H9 (cell line): ENCODE data around the gene TRIP11. TPM values are rescaled to one million over a fixed set of nuclear protein-coding genes. Genes with fewer than 3 reads are reported as not detected.

Experiments
- DNase-seq: peaks from one replicate; pipeline ENCODE4 v3.0.0-alpha.2; 2017
- H2AFZ ChIP-seq: one replicate; pipeline ENCODE4 v1.6.1; 2013; ENCODE audit warnings: mild to moderate bottlenecking, low read length, control low read depth, moderate library complexity
- H2AK5ac ChIP-seq: 2 replicates; pipeline ENCODE4 v1.6.1; 2013; ENCODE audit warnings: low read length, control low read depth, mixed read lengths; ENCODE audit not compliant: insufficient read length
- H2BK120ac ChIP-seq: one replicate; pipeline ENCODE4 v1.6.1; 2013; ENCODE audit warnings: low read depth, mild to moderate bottlenecking, low read length, control low read depth, inconsistent platforms; ENCODE audit not compliant: poor library complexity, severe bottlenecking
- H2BK12ac ChIP-seq: 2 replicates; pipeline ENCODE4 v1.6.1; 2013; ENCODE audit warnings: low read length, control low read depth, mixed read lengths, low read depth; ENCODE audit not compliant: insufficient read length
- H2BK15ac ChIP-seq: 2 replicates; pipeline ENCODE4 v1.6.1; 2013; ENCODE audit warnings: low read depth, low read length, control low read depth
- H2BK20ac ChIP-seq: one replicate; pipeline ENCODE4 v1.6.1; 2013; ENCODE audit warnings: low read depth, mild to moderate bottlenecking, low read length, control low read depth, inconsistent platforms; ENCODE audit not compliant: poor library complexity, severe bottlenecking
- H2BK5ac ChIP-seq: 2 replicates; pipeline ENCODE4 v1.6.1; 2013; ENCODE audit warnings: low read length, control low read depth, mixed read lengths; ENCODE audit not compliant: insufficient read length
- H3K14ac ChIP-seq: 2 replicates; pipeline ENCODE4 v1.6.1; 2013; ENCODE audit warnings: low read length, control low read depth; ENCODE audit not compliant: insufficient read depth
- H3K18ac ChIP-seq: 2 replicates; pipeline ENCODE4 v1.6.1; 2013; ENCODE audit warnings: low read depth, mild to moderate bottlenecking, mixed read lengths, low read length, control low read depth; ENCODE audit not compliant: insufficient read length
- H3K23ac ChIP-seq: 2 replicates; pipeline ENCODE4 v1.6.1; 2013; ENCODE audit warnings: low read length, control low read depth, mixed read lengths, low read depth; ENCODE audit not compliant: insufficient read length
- H3K23me2 ChIP-seq: 2 replicates; pipeline ENCODE4 v1.6.1; 2013; ENCODE audit warnings: low read depth, mild to moderate bottlenecking, mixed read lengths, low read length, control low read depth; ENCODE audit not compliant: insufficient read length, poor library complexity, severe bottlenecking
- H3K27ac ChIP-seq: 2 replicates; pipeline ENCODE4 v1.5.1; 2013; ENCODE audit warnings: low read length, control low read depth, mixed read lengths, low read depth; ENCODE audit not compliant: insufficient read length
- H3K27me3 ChIP-seq: 2 replicates; pipeline ENCODE4 v1.6.1; 2013; ENCODE audit warnings: low read length, control low read depth, inconsistent platforms; ENCODE audit not compliant: insufficient read depth
- H3K4ac ChIP-seq: 2 replicates; pipeline ENCODE4 v1.6.1; 2013; ENCODE audit warnings: low read depth, mild to moderate bottlenecking, control low read depth, inconsistent platforms, low read length, moderate library complexity
- H3K4me1 ChIP-seq: 2 replicates; pipeline ENCODE4 v1.6.1; 2013; ENCODE audit warnings: low read length, control low read depth, inconsistent platforms; ENCODE audit not compliant: insufficient read depth
- H3K4me2 ChIP-seq: 2 replicates; pipeline ENCODE4 v1.6.1; 2013; ENCODE audit warnings: low read length, control low read depth, mixed read lengths; ENCODE audit not compliant: insufficient read length, insufficient read depth
- H3K56ac ChIP-seq: 2 replicates; pipeline ENCODE4 v1.6.1; 2013; ENCODE audit warnings: low read depth, mild to moderate bottlenecking, mixed read lengths, low read length, control low read depth; ENCODE audit not compliant: insufficient read length
- H3K79me1 ChIP-seq: 2 replicates; pipeline ENCODE4 v1.6.1; 2013; ENCODE audit warnings: low read depth, mild to moderate bottlenecking, moderate library complexity, low read length, control low read depth, inconsistent platforms; ENCODE audit not compliant: insufficient read depth, poor library complexity, severe bottlenecking
- H3K79me2 ChIP-seq: 2 replicates; pipeline ENCODE4 v1.6.1; 2013; ENCODE audit warnings: low read length, control low read depth, inconsistent platforms; ENCODE audit not compliant: insufficient read depth
- H3K9ac ChIP-seq: 2 replicates; pipeline ENCODE4 v1.6.1; 2013; ENCODE audit warnings: low read length, control low read depth, mixed read lengths; ENCODE audit not compliant: insufficient read length; ENCODE audit errors: extremely low read depth
- H3K9me3 ChIP-seq: one replicate; pipeline ENCODE4 v1.6.1; 2013; ENCODE audit warnings: low read depth, low read length, inconsistent platforms; ENCODE audit not compliant: control insufficient read depth
- H3T11ph ChIP-seq: one replicate; pipeline ENCODE4 v1.6.1; 2013; ENCODE audit warnings: mild to moderate bottlenecking, low read length, control low read depth, inconsistent platforms
- H4K20me1 ChIP-seq: one replicate; pipeline ENCODE4 v1.6.1; 2013; ENCODE audit not compliant: control insufficient read depth, insufficient read length, insufficient read depth
- H4K5ac ChIP-seq: 2 replicates; pipeline ENCODE4 v1.6.1; 2013; ENCODE audit warnings: low read depth, mild to moderate bottlenecking, mixed read lengths, low read length, control low read depth; ENCODE audit not compliant: insufficient read length
- H4K8ac ChIP-seq: replicated peaks from 2 replicates; pipeline ENCODE4 v1.6.1; 2013; ENCODE audit warnings: low read length, control low read depth, mixed read lengths, low read depth; ENCODE audit not compliant: insufficient read length
- H4K91ac ChIP-seq: 2 replicates; pipeline ENCODE4 v1.6.1; 2013; ENCODE audit warnings: low read depth, mild to moderate bottlenecking, moderate library complexity, mixed read lengths, low read length, control low read depth; ENCODE audit not compliant: insufficient read length
- H3K27ac Mint-ChIP-seq, 3 experiments: 2 replicates in 2 of 3; 3 replicates in 1 of 3; pipeline ENCODE4 v1.8.0; 2020 to 2021; ENCODE audit warnings: mixed read lengths in 3 of 3, mild to moderate bottlenecking in 1 of 3, moderate library complexity in 1 of 3
- H3K27me3 Mint-ChIP-seq: 2 replicates; pipeline ENCODE4 v1.8.0; 2021; ENCODE audit warnings: low read depth, mild to moderate bottlenecking, moderate library complexity, mixed read lengths
- H3K36me3 Mint-ChIP-seq, 3 experiments: 2 replicates in 2 of 3; 3 replicates in 1 of 3; pipeline ENCODE4 v1.8.0; 2020 to 2021; ENCODE audit warnings: low read depth in 3 of 3, mixed read lengths in 3 of 3; ENCODE audit not compliant: insufficient read depth in 1 of 3
- H3K4me1 Mint-ChIP-seq, 2 experiments: 2 replicates each; pipeline ENCODE4 v1.8.0; 2020; ENCODE audit warnings: mixed read lengths in 2 of 2
- H3K4me3 Mint-ChIP-seq, 2 experiments: 2 replicates in 1 of 2; 3 replicates in 1 of 2; pipeline ENCODE4 v1.8.0; 2020 to 2021; ENCODE audit warnings: mild to moderate bottlenecking in 2 of 2, mixed read lengths in 2 of 2, moderate library complexity in 1 of 2
- H3K9me3 Mint-ChIP-seq, 2 experiments: 2 replicates in 1 of 2; 3 replicates in 1 of 2; pipeline ENCODE4 v1.8.0; 2020; ENCODE audit warnings: mild to moderate bottlenecking in 2 of 2, mixed read lengths in 2 of 2, moderate library complexity in 1 of 2
- CTCF ChIP-seq: fragments of 200-600 bp; sonication (generic); conservative IDR thresholded peaks from 3 replicates; pipeline ENCODE4 v1.8.0; 2021; ENCODE audit warnings: antibody characterized with exemption, mild to moderate bottlenecking
- WGBS: extraction: QIAGEN DNeasy Blood & Tissue Kit; methylation state at CpG from one replicate; pipeline ENCODE4 v1.1.7; 2013; ENCODE audit warnings: missing lambda C conversion rate, low lambda C conversion rate, mixed read lengths; ENCODE audit not compliant: insufficient read length; ENCODE audit errors: extremely low coverage; 5-methylcytosine and 5-hydroxymethylcytosine counted together
- total RNA-seq: library from RNA; stranded (reverse); gene quantifications from 2 replicates; pipeline ENCODE4 v1.2.1, GENCODE V29; 2021

Gene TRIP11
- total RNA-seq, 1 experiment from 2014 or later, result 33.5 TPM

- H4K5ac ChIP-seq, result no peak overlapping the region
- H3K4ac ChIP-seq, result no peak overlapping the region
- no peak overlapping the region for H3K14ac ChIP-seq
- Mint-ChIP-seq H3K4me1 (no peaks in the 10 kb centered on the region; a peak in 1 of 4 replicates), H3K4me3 (no peak overlapping the region), H3K36me3 (peaks cover 0 to 4% (median 0%) of the 10 kb centered on the region in 3 experiments; a peak in 1 of 7 replicates), H3K27me3 (no peaks in the 10 kb centered on the region; the same call in 1 of the 2 replicates), H3K27ac (no peak overlapping the region; a peak in 1 of 7 replicates), H3K9me3 (peaks cover 0 to 1% of the 10 kb centered on the region in 2 experiments; a peak in 1 of 5 replicates)
- no peaks in the 10 kb centered on the region for H3K79me1 ChIP-seq
- no peaks in the 10 kb centered on the region for H3K27me3 ChIP-seq
- H3K9ac ChIP-seq, result no peak overlapping the region
- no peak overlapping the region for H2BK20ac ChIP-seq
- no peaks in the 10 kb centered on the region for H3K4me1 ChIP-seq
- H3T11ph ChIP-seq, result no peak overlapping the region
- H3K79me2 ChIP-seq, result no peaks in the 10 kb centered on the region
- no peak overlapping the region for H4K91ac ChIP-seq
- H2AK5ac ChIP-seq, result no peak overlapping the region
- no peak overlapping the region for H3K23ac ChIP-seq
- no peak overlapping the region for H4K8ac ChIP-seq
- H2BK15ac ChIP-seq, result no peak overlapping the region
- WGBS, result no CpG with 5 or more reads among the region's 4 CpGs
- no peak overlapping the region for H3K4me2 ChIP-seq
- H3K23me2 ChIP-seq, result no peaks in the 10 kb centered on the region
- no peaks in the 10 kb centered on the region for H4K20me1 ChIP-seq
- H3K56ac ChIP-seq, result no peak overlapping the region
- no peak for TF ChIP-seq CTCF
- DNase-seq, result no peak
- no peak overlapping the region for H2AFZ ChIP-seq
- H3K18ac ChIP-seq, result no peak overlapping the region
- no peak overlapping the region for H2BK5ac ChIP-seq
- H3K27ac ChIP-seq, result no peak overlapping the region
- no peaks in the 10 kb centered on the region for H3K9me3 ChIP-seq
- no peak overlapping the region for H2BK120ac ChIP-seq
- no peak overlapping the region for H2BK12ac ChIP-seq
Measured at GRCh38 chr14:91919814-91920213, 120.0 kb downstream of the TRIP11 start.
